CD4-positive, alpha-beta T cell treated with Interleukin-10 for 1 hour (primary cell): Measurements from ENCODE around the gene GABRR3.
"Not testable (repeated sequence)": the region's sequence is repeated elsewhere in the genome, so short reads cannot be mapped to it uniquely, and the experiment has no call there.

Source experiments
- DNase-seq: peaks from one replicate; pipeline ENCODE4 v3.0.0-alpha.2; 2020

Gene GABRR3

DNA sequence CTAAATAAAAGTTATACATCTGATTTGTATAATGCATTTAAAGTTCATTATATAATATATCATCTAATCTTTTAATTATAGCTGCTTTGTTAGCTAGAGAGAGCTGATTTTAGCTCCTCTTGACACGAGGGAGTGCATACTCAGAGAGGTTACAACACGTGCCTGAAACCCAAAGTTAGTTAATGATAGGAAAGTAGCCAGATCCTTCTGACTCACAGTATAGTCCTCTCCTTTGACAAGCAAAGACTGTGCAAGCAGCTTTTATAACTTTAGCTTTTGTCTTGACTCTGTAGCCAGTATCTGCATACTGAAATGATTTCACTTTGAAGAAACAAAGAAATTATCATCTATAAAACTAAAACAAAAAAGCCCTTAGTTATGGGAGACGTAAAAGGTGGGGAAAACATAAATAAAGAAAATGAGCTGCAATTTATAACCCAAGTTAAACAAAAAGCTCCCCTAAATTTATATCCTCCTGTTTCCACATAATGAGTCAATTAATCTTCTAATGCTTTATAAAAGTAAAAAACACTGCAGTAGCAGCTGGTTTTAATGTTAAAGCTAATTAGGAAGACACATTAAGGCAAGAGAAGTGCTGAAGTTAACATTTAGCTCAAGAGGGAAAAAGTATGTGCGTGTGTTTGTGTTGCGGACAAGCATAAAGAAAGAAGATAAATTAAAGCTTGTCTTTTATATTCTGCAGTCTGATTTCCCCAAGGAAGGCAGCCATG, 13.1 kb downstream of the GABRR3 start:
- DNase-seq: no peak

- DNase-seq: no peak
These were observed 14.7 kb downstream of the GABRR3 start for GRCh38 chr3:98020412-98020811.

DNA sequence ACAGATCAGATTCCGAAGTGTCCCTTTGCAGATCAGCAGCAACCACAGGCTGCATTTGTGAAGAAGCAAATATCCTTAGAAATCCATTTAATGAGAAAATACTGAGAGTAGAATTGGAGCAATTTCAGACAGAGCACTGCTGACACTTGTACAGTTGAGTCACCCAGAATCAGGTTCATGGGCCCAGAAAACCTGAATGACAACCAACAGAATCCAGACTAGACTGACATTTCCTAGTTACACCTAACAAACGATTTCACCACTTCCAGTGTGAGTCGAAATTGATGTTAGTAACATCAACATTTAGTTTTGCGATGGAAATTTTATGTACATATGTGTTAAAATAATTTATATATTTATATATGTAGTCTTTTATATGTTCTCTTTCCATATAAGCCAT, 16.8 kb downstream of the GABRR3 start:
- no peak for DNase-seq

GRCh38 chr3:98014268-98014585, 20.9 kb downstream of the GABRR3 start:
- no peak for DNase-seq

- DNase-seq: no peak
These were observed 21.5 kb downstream of the GABRR3 start for GRCh38 chr3:98013411-98014267.

DNA sequence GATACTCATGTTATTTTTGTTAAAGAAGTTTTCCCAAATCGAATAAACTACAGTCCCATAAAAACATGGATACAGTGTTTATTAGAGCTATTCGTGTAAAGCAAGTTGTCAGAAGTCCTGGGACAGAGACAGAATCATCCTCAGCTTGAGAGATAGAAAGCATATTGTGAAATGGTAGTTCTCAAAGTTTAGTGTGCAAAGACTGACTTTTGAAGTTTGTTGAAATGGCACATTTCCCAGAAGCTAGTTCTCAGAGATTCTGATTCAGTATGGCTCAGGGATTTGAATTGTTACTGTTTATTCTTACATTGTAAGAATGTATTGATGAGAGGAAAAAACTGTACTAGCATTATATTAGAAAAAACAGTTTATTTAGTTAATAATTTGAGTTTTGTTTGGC, 22.1 kb downstream of the GABRR3 start:
- no peak for DNase-seq

- not testable (repeated sequence) for DNase-seq
These were observed 24.1 kb downstream of the GABRR3 start for GRCh38 chr3:98010883-98011449.

DNA sequence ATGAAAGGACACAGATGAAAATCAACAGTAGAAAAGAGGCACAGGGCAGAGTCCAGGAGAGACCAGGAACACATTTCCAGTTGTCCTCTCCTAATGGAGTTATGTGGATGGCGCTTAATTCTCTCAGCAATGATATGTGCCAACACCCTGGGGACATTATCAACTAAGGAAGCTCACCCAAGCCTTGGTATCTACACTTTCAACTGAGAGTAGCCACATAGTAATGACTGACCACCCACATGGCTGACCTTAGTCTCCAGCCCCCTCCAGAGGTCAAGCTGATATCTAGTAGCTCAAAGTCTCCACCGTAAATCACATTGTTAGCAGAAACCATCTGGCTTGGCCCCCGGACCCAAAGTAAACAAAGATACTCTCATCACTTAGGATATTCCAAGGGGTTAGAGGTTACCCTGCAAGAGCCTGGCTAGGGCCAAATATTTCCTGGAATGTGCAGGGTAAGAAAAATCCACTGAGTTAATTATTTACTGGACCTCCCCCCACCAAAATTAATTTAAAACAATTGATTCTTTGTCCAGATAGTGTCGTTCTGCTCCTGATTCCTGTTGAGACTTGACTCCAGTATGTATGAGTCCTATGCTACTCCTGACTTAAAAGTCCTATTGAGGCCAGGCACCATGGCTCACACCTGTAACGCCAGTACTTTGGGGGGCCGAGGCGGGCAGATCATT, 24.8 kb downstream of the GABRR3 start:
- no peak for DNase-seq

- no peak for DNase-seq
These were observed 26.3 kb downstream of the GABRR3 start for GRCh38 chr3:98008855-98009254.

GRCh38 chr3:98005438-98005837, 29.7 kb downstream of the GABRR3 start:
- DNase-seq: no peak

GRCh38 chr3:98004721-98005120, 30.4 kb downstream of the GABRR3 start:
- DNase-seq: no peak

DNA sequence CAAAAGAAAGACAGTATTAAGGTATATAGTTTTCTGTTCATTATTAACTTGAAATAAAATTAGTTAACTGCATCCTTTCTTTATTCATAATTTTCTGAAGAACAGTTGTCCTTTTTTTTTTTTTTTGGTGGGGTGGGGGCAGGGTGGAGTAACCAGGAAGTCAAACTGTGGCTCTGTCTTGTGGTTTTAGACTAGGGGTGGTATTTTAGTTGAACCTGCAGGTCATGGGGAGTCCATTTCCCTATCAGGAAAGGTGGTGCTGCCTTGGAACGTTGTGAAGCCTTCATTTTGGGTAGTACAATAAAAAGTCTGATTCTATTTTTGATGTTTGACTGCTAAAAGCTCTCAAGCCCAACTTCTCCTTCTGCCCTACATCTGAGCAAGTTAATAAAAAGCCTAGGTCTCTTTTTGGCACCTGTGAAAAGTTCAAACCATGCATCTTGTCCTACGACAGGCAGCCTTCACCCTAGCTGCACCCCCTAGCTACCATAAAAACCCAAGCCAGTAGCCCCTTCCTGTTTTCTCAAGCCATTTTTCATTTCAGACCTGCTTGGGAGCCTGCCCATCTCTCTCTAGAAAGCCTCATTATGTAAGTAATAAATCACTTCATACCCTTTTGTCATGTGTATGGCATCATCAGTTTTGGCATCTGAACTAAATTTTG, 31.7 kb downstream of the GABRR3 start:
- peak; percentile 15 for DNase-seq

DNA sequence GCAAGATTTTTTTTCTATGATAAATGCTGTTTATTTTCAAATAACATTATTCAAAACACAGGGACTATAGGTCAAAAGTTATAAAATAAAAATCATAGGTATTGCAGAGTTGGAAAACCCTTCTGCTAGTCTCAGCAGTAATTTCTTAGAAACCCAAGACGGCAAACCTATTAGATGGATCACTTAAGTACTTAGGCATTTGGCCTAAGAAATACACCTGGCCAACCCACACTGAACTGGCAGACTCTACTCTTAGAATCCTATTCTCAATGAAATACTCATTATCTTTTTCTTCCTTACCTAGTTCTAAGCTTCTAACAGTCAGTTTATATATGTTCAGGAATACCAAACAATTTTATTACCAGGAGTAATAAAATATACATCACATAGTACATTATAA, 32.4 kb downstream of the GABRR3 start:
- no peak for DNase-seq

- DNase-seq: no peak
These were observed 35.1 kb downstream of the GABRR3 start for GRCh38 chr3:97999994-98000393.

GRCh38 chr3:97999103-97999502, 36.0 kb downstream of the GABRR3 start:
- no peak for DNase-seq

DNA sequence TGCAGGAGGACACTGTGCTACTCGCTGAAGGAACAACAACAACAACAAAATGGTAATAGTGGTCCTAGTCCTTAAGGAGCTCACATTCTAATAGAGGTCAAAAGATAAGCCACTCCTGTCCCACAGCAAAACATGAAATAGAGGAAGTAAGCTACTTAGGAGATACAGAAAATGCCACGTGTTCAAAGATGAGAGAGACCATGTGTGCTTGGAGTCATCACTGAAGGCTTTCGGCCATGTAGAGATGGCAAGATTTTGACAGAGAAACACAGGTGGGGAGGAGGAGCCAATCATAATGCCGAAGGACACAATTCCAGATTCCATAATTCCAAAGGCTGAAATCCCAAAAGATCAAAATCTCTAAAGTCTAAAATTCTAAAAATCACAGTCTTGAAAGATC, 38.1 kb downstream of the GABRR3 start:
- no peak for DNase-seq

- no peak for DNase-seq
These were observed 40.7 kb downstream of the GABRR3 start for GRCh38 chr3:97994328-97994945.

- DNase-seq: no peak
These were observed 41.6 kb downstream of the GABRR3 start for GRCh38 chr3:97993526-97993925.

DNA sequence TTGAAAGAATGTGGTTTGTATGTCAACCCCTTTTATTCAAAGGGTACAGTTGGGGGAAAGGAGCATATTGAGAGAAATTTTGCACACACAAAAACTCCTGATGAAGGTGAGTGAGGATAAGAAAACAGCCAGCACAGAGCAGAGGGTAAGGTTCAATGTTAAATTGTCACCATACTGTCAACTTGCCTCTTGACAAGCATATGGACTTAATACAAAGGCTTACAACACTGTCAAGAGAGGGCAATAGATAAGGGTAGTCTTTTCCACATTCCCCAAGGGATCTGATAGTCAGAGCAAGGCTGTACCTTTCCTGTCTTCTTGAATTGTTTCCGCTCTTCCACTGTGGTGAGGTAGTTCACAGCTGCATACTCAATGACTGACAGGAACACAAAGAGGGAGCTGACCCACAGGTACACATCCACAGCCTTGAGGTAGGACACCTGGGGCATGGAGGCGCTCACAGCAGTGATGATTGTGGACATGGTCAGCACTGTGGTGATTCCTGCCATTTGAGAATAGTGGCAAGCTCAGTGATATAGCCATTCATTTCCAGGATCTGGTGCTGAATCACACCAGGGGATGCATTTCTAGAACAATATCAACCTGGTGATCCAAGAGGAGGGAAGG, 42.5 kb downstream of the GABRR3 start:
- DNase-seq: no peak

DNA sequence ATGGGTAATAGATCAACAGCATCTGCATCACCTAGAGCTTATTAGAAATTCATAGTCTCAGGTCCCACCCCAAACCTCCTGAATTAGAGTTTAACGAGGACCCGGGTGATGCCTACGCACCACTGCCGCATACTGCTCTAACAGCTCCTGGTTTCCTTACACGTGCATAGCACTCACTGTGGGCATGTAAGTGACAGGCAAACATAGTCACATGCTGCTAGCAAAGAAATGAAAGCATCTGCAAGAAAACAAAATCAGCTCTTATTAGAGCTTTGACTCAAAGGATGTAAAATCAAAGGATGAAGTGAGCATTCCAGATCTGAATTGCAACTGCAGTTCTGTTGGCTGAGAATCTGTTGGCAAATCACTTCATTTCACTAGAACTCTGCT, 43.8 kb downstream of the GABRR3 start:
- DNase-seq: peak; percentile 32

DNA sequence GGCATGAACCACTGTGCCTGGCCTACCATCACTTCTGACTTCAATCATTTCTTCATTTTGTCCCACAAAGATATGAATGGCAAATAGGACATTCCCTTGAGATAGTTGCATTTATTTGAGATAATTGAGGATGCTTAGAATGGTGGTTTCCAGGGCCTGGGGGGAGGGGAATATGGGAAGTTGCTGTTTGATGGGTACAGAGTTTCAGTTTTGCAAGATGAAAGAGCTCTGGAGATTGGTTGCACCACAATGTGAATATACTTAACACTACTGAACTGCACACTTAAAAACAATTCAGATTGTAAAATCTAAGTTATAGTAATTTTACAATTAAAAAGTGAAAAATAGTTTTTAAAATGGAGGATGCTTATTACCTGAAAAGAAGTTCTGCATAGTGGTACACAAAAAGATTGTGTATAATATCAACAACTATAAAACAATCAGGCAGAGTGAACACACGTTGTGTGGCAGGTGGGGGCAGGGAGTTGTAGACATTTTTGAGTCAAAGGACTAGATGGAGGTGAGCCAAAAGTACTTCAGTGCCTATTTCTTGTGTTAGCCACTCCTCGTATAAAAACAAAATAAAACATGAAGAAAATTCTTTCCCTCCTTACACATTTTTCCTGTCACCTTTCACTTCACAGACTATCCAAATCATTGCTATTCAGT, 44.4 kb downstream of the GABRR3 start:
- no peak for DNase-seq
